UCSD-AML1 (cell line): Measurements from ENCODE around the gene PIK3CB.
"Not testable (repeated sequence)": the region's sequence is repeated elsewhere in the genome, so short reads cannot be mapped to it uniquely, and the experiment has no call there.

Experiments
- DNase-seq: peaks from one replicate; lab custom pipeline; 2025; ENCODE audit not compliant: unreplicated experiment; lab: John Stamatoyannopoulos, UW

PIK3CB gene

GRCh38 chr3:138846824-138847223 is 12.1 kb upstream of the PIK3CB start:
- DNase-seq, result not testable (repeated sequence)

GRCh38 chr3:138846262-138846791 is 11.6 kb upstream of the PIK3CB start:
- no peak for DNase-seq

- no peak for DNase-seq
Measured at GRCh38 chr3:138845771-138846173, 11.0 kb upstream of the PIK3CB start.

GRCh38 chr3:138845181-138845601 is 10.5 kb upstream of the PIK3CB start:
- DNase-seq, result no peak

- no peak for DNase-seq
Measured at GRCh38 chr3:138842483-138843188, 7.9 kb upstream of the PIK3CB start.

GRCh38 chr3:138838385-138838784 is 3.7 kb upstream of the PIK3CB start:
- DNase-seq, result not testable (repeated sequence)

GRCh38 chr3:138835846-138836245 is 1.1 kb upstream of the PIK3CB start:
- DNase-seq, result not testable (repeated sequence)

GRCh38 chr3:138835397-138835757 is 649 bp upstream of the PIK3CB start:
- no peak for DNase-seq

- peak; percentile 78 for DNase-seq
Measured at GRCh38 chr3:138833899-138834595, 681 bp downstream of the PIK3CB start.

- DNase-seq, result peak; percentile 30
Measured at GRCh38 chr3:138832473-138833057, 2.2 kb downstream of the PIK3CB start.

GRCh38 chr3:138829886-138830510 is 4.7 kb downstream of the PIK3CB start:
- no peak for DNase-seq

GRCh38 chr3:138829097-138829496 is 5.6 kb downstream of the PIK3CB start:
- no peak for DNase-seq

- DNase-seq, result no peak
Measured at GRCh38 chr3:138827222-138827621, 7.5 kb downstream of the PIK3CB start.

- DNase-seq, result no peak
Measured at GRCh38 chr3:138825336-138825735, 9.4 kb downstream of the PIK3CB start.

- no peak for DNase-seq
Measured at GRCh38 chr3:138824114-138824506, 10.6 kb downstream of the PIK3CB start.

- not testable (repeated sequence) for DNase-seq
Measured at GRCh38 chr3:138820379-138820778, 14.3 kb downstream of the PIK3CB start.

- no peak for DNase-seq
Measured at GRCh38 chr3:138818185-138818860, 16.4 kb downstream of the PIK3CB start.

- DNase-seq, result no peak
Measured at GRCh38 chr3:138817695-138818094, 17.0 kb downstream of the PIK3CB start.

- no peak for DNase-seq
Measured at GRCh38 chr3:138812806-138813205, 21.9 kb downstream of the PIK3CB start.

- no peak for DNase-seq
Measured at GRCh38 chr3:138809500-138810256, 25.1 kb downstream of the PIK3CB start.
